Mucosa of stomach (tissue), 1 donor: ENCODE results near the gene ADGRF3.
"Not testable (repeated sequence)": the region's sequence is repeated elsewhere in the genome, so short reads cannot be mapped to it uniquely, and the experiment has no call there.

Source experiments
- H3K27me3 ChIP-seq: one replicate; pipeline ENCODE4 v1.7.0; 2013; ENCODE audit warnings: mild to moderate bottlenecking, low read length; ENCODE audit not compliant: control insufficient read depth, insufficient read depth
- H3K36me3 ChIP-seq: one replicate; pipeline ENCODE4 v1.7.0; 2013; ENCODE audit warnings: low read length; ENCODE audit not compliant: control insufficient read depth, insufficient read depth
- H3K4me1 ChIP-seq: one replicate; pipeline ENCODE4 v1.7.0; 2013; ENCODE audit warnings: mild to moderate bottlenecking, low read length; ENCODE audit not compliant: control insufficient read depth, insufficient read depth
- H3K4me3 ChIP-seq: one replicate; pipeline ENCODE4 v1.7.0; 2013; ENCODE audit warnings: low read length
- H3K9ac ChIP-seq: one replicate; pipeline ENCODE4 v1.7.0; 2013; ENCODE audit warnings: mild to moderate bottlenecking, low read length, moderate library complexity
- H3K9me3 ChIP-seq: one replicate; pipeline ENCODE4 v1.7.0; 2013; ENCODE audit warnings: mild to moderate bottlenecking, low read length, moderate library complexity; ENCODE audit not compliant: control insufficient read depth
- donor health status: Pancreatic carcinoma.

ADGRF3 gene

GRCh38 chr2:26309921-26310320, 36.7 kb downstream of the ADGRF3 start:
- Histone ChIP-seq H3K9me3 (no peaks in the 10 kb centered on the region), H3K4me3 (no peak overlapping the region), H3K4me1 (peaks cover 8% of the 10 kb centered on the region), H3K9ac (no peak overlapping the region), H3K36me3 (no peaks in the 10 kb centered on the region), H3K27me3 (no peaks in the 10 kb centered on the region)

- Histone ChIP-seq H3K9me3 (no peaks in the 10 kb centered on the region), H3K4me1 (peaks cover 17% of the 10 kb centered on the region), H3K27me3 (no peaks in the 10 kb centered on the region), H3K4me3 (no peak overlapping the region), H3K9ac (no peak overlapping the region), H3K36me3 (no peaks in the 10 kb centered on the region)
Observed at GRCh38 chr2:26305540-26305939, 41.0 kb downstream of the ADGRF3 start.

GRCh38 chr2:26305094-26305493, 41.5 kb downstream of the ADGRF3 start:
- not testable (repeated sequence) for H3K36me3 ChIP-seq, H3K9me3 ChIP-seq, H3K4me3 ChIP-seq, H3K27me3 ChIP-seq, H3K9ac ChIP-seq
- peaks cover 21% of the 10 kb centered on the region for H3K4me1 ChIP-seq

- H3K4me1 ChIP-seq, result peaks cover 28% of the 10 kb centered on the region
- no peak overlapping the region for H3K4me3 ChIP-seq
- H3K27me3 ChIP-seq, result no peaks in the 10 kb centered on the region
- no peaks in the 10 kb centered on the region for H3K9me3 ChIP-seq
- H3K36me3 ChIP-seq, result no peaks in the 10 kb centered on the region
- H3K9ac ChIP-seq, result no peak overlapping the region
Observed at GRCh38 chr2:26302846-26303245, 43.7 kb downstream of the ADGRF3 start.

- Histone ChIP-seq H3K9ac (peak overlapping the region; percentile 58), H3K9me3 (no peaks in the 10 kb centered on the region), H3K36me3 (no peaks in the 10 kb centered on the region), H3K27me3 (no peaks in the 10 kb centered on the region), H3K4me3 (peak overlapping the region; percentile 9), H3K4me1 (peaks cover 24% of the 10 kb centered on the region)
Observed at GRCh38 chr2:26300234-26300925, 46.2 kb downstream of the ADGRF3 start.

GRCh38 chr2:26299471-26300101, 47.0 kb downstream of the ADGRF3 start:
- peak overlapping the region; percentile 88 for H3K4me3 ChIP-seq
- H3K27me3 ChIP-seq, result no peaks in the 10 kb centered on the region
- no peaks in the 10 kb centered on the region for H3K9me3 ChIP-seq
- H3K36me3 ChIP-seq, result no peaks in the 10 kb centered on the region
- peaks cover 16% of the 10 kb centered on the region for H3K4me1 ChIP-seq
- H3K9ac ChIP-seq, result peak overlapping the region; percentile 86

- Histone ChIP-seq H3K4me3 (peak overlapping the region; percentile 88), H3K9ac (peak overlapping the region; percentile 86)
Observed at GRCh38 chr2:26298638-26299393, 47.8 kb downstream of the ADGRF3 start.

GRCh38 chr2:26298286-26298637, 48.3 kb downstream of the ADGRF3 start:
- Histone ChIP-seq H3K9ac (peak overlapping the region; percentile 86), H3K9me3 (no peaks in the 10 kb centered on the region), H3K4me3 (peak overlapping the region; percentile 88), H3K4me1 (peaks cover 15% of the 10 kb centered on the region), H3K27me3 (no peaks in the 10 kb centered on the region), H3K36me3 (no peaks in the 10 kb centered on the region)

More at GRCh38 chr2:26298638-26299393, 47.8 kb downstream of the ADGRF3 start:
- no peaks in the 10 kb centered on the region for H3K36me3 ChIP-seq
- H3K9me3 ChIP-seq, result no peaks in the 10 kb centered on the region
- H3K4me1 ChIP-seq, result peaks cover 15% of the 10 kb centered on the region
- no peaks in the 10 kb centered on the region for H3K27me3 ChIP-seq

- no peaks in the 10 kb centered on the region for H3K9me3 ChIP-seq
Observed at GRCh38 chr2:26297061-26297460, 49.5 kb downstream of the ADGRF3 start.

GRCh38 chr2:26295511-26295910, 51.1 kb downstream of the ADGRF3 start:
- Histone ChIP-seq H3K9ac (no peak overlapping the region), H3K9me3 (no peaks in the 10 kb centered on the region), H3K27me3 (no peaks in the 10 kb centered on the region), H3K4me3 (no peak overlapping the region), H3K36me3 (no peaks in the 10 kb centered on the region), H3K4me1 (peaks cover 11% of the 10 kb centered on the region)

More at GRCh38 chr2:26297061-26297460, 49.5 kb downstream of the ADGRF3 start:
- no peaks in the 10 kb centered on the region for H3K36me3 ChIP-seq
- no peaks in the 10 kb centered on the region for H3K27me3 ChIP-seq
- no peak overlapping the region for H3K4me3 ChIP-seq
- peaks cover 15% of the 10 kb centered on the region for H3K4me1 ChIP-seq
- H3K9ac ChIP-seq, result no peak overlapping the region

GRCh38 chr2:26292646-26293045, 53.9 kb downstream of the ADGRF3 start:
- Histone ChIP-seq H3K36me3 (no peaks in the 10 kb centered on the region), H3K27me3 (no peaks in the 10 kb centered on the region), H3K4me3 (no peak overlapping the region), H3K4me1 (no peaks in the 10 kb centered on the region), H3K9ac (no peak overlapping the region), H3K9me3 (no peaks in the 10 kb centered on the region)

GRCh38 chr2:26290001-26290400, 56.6 kb downstream of the ADGRF3 start:
- Histone ChIP-seq H3K9me3 (no peaks in the 10 kb centered on the region), H3K4me3 (no peak overlapping the region), H3K27me3 (no peaks in the 10 kb centered on the region), H3K9ac (no peak overlapping the region), H3K4me1 (no peaks in the 10 kb centered on the region), H3K36me3 (no peaks in the 10 kb centered on the region)
